Mucosa of descending colon (tissue), 3 donors: ENCODE results near the gene RAB33B. TPM values are rescaled to one million over a fixed set of nuclear protein-coding genes. Genes with fewer than 3 reads are reported as not detected.
A peak's percentile ranks its signal among the peaks of the same experiment; 100 is the strongest.

Experiments
- ATAC-seq: fragments of 200-7000 bp; cut with Tn5 transposase; one replicate; pipeline ENCODE4 v1.9.1; 2020; ENCODE audit warnings: mild to moderate bottlenecking, moderate library complexity
- DNase-seq, 3 donors: peaks; one replicate each; pipeline ENCODE4 v3.0.0-alpha.2; 2020
- H3K36me3 ChIP-seq: fragments of 200-600 bp; one replicate; pipeline ENCODE4 v1.8.0; 2021; ENCODE audit warnings: low read depth, mild to moderate bottlenecking
- H3K4me1 ChIP-seq: fragments of 200-600 bp; one replicate; pipeline ENCODE4 v1.8.0; 2021; ENCODE audit warnings: low read depth, mild to moderate bottlenecking
- H3K4me3 ChIP-seq: fragments of 200-600 bp; one replicate; pipeline ENCODE4 v1.8.0; 2021; ENCODE audit warnings: mild to moderate bottlenecking
- H3K9me3 ChIP-seq: fragments of 200-600 bp; one replicate; pipeline ENCODE4 v1.8.0; 2021; ENCODE audit warnings: mild to moderate bottlenecking
- CTCF ChIP-seq: fragments of 200-600 bp; IDR thresholded peaks from one replicate; pipeline ENCODE4 v1.8.0; 2022; ENCODE audit warnings: antibody characterized with exemption, mild to moderate bottlenecking
- intact Hi-C, 2 donors: fragments of 100-400 bp; cut with DNase I in 1 of 2; cut with micrococcal nuclease in 1 of 2; formaldehyde crosslinking; loops; one replicate each; pipeline versions ENCODE4 v1.11.0 to v1.11.1; 2022; cut with DNase I, micrococcal nuclease
- total RNA-seq, 3 donors: library from RNA; stranded (reverse); fragmentation: NEBNext Ultra II Directional in 2 of 3; extraction: Animal tissue kit (Norgen Biotek cat#: 25700) in 2 of 3; gene quantifications; one replicate each; pipeline versions ENCODE4 v1.2.1 to v1.2.4, GENCODE V29; 2021 to 2023
- donor health status: DM: no; HTN: no; CAD: no; lungs with moderate emphysema.
- donor health status: DM: no; HTN: no; CAD: no.
- donor health status: DM: no; HTN: yes; CAD: no.

RAB33B gene
- total RNA-seq, 3 donors from 2014 or later, result 4.5 to 10.0 (median 5.4) TPM

GRCh38 chr4:139523076-139523475 lies 69.2 kb downstream of the RAB33B start:
- ATAC-seq (peak; percentile 65), DNase-seq (peak in 2 of 3 donors; percentile 49 to 61)
- Histone ChIP-seq H3K9me3 (no peaks in the 10 kb centered on the region), H3K4me3 (no peak overlapping the region), H3K36me3 (no peaks in the 10 kb centered on the region), H3K4me1 (peaks cover 4% of the 10 kb centered on the region)
- no peak for TF ChIP-seq CTCF
- intact Hi-C loops, result no loop called here

- no peaks in the 10 kb centered on the region for H3K36me3 ChIP-seq
- intact Hi-C loops, result no loop called here
- no peaks in the 10 kb centered on the region for H3K9me3 ChIP-seq
Observed at GRCh38 chr4:139524062-139524631, 70.2 kb downstream of the RAB33B start.

GRCh38 chr4:139525414-139525813 lies 71.5 kb downstream of the RAB33B start:
- Histone ChIP-seq H3K9me3 (no peaks in the 10 kb centered on the region), H3K36me3 (no peaks in the 10 kb centered on the region), H3K4me1 (peaks cover 14% of the 10 kb centered on the region), H3K4me3 (no peak overlapping the region)
- peak; percentile 26 for ATAC-seq
- intact Hi-C loops, result no loop called here
- no peak for DNase-seq
- no peak for TF ChIP-seq CTCF

More at GRCh38 chr4:139524062-139524631, 70.2 kb downstream of the RAB33B start:
- Histone ChIP-seq H3K4me1 (peaks cover 10% of the 10 kb centered on the region), H3K4me3 (no peak overlapping the region)
- DNase-seq (no peak), ATAC-seq (no peak)
- TF ChIP-seq CTCF, result no peak

Other genes starting within 250 kb of the RAB33B start
- gene MGARP, start 173.9 kb upstream of the RAB33B start, total RNA-seq, result under 1 TPM in 2 of 3 donors, not detected in 1; 0.29 to 0.73 TPM
- 10 to 100 TPM; 28.2 to 47.4 (median 33.2) TPM for gene NAA15, start 152.6 kb upstream of the RAB33B start, total RNA-seq
- 10 to 100 TPM; 68.0 to 89.3 (median 85.8) TPM for gene NDUFC1, start 151.6 kb upstream of the RAB33B start, total RNA-seq
- 10 to 100 TPM; 10.2 to 68.4 (median 24.8) TPM for gene SETD7, start 102.1 kb downstream of the RAB33B start, total RNA-seq
- 100 to 1,000 TPM in 2 of 3 donors, 10 to 100 TPM in 1; 64.3 to 134 (median 119) TPM for gene MGST2, start 211.7 kb downstream of the RAB33B start, total RNA-seq